HG02588 (cell line): ENCODE measurements around the gene ATP6V0C.
"Not testable (repeated sequence)": the region's sequence is repeated elsewhere in the genome, so short reads cannot be mapped to it uniquely, and the experiment has no call there.

Experiments used
- ATAC-seq: cut with Tn5 transposase; IDR thresholded peaks from one replicate; pipeline ENCODE4 v1.9.1; 2021; ENCODE audit warnings: mild to moderate bottlenecking, moderate library complexity; ENCODE audit not compliant: unreplicated experiment

Gene ATP6V0C

DNA sequence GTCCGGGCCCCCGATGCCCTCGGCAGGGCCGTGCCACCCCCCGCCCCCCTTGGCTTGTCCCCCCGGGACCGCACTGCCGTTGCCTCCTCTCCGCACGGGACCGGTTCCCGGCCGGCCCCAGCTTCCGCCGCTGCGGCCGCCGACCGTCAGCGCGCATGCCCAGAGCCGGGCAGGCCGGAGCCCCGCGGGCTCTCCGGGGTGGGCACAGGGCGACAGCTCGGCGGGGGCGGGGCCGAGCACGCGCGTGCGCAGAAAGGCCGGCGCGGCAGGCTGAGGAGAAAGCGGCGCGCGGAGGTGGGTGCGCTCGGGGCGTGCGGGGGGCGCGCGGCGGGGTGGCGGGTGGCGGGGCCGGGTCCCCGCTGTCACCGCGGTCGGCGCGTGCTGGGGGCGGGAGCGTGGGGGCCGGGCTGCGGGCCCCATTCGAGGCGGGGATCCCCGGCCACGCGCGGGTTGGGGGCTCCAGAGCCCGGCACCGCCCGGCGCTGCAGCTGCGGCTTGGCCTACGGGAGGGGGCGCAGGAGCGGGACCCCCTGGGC, 38.8 kb upstream of the ATP6V0C start, which contains the start of gene TBC1D24:
Gene TBC1D24 (plus strand): TSS at position 251 of the 536 bp plus-strand sequence. CDS start 21,022 bp downstream, outside the sequence.
- peak; percentile 67 for ATAC-seq

DNA sequence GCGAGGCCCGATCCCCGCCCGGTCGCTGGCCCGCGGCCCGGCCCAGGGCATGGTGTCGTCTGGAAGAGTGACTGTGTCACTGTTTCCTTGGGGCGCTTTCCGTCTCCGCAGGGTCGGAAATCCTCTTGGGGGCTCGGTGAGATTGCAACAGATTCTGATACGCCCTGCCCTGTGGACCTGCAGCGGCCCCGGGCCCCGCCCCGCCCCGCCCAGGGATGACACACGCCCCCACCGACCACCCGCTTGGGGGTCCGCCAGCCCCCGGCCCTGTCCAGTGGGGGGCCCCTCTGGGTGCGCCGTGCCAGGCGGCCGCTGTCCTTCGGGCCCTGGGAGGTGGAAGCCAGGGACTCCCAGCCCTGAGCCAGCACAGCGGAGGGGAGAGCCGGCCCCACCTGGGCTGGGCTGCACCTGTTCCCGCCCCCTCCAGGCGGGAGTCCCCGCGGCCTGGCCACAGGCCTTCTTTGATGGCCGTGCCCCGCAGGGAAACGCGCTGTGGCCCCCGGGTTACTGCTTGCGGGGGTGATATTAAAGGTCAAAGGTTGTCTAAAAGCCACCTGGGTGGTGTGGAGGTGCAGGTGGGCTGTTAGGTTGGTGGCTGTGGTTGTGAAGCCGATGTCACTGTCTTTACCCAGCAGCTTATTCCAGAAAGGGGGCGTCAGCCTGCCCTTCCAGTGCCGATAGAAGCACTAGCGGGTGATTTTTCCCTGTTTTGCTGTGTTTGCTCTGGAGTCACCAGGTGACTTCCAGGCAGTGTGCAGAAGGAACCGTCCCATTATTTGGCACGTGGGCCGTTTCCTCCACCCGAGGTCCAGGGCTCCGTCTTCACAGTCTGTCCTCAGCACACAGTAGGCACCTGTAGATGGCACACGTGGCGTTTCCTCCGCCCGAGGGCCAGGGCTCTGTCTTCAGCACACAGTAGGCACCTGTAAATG, 38.1 kb upstream of the ATP6V0C start:
- no peak for ATAC-seq

- ATAC-seq, result no peak
Measured at GRCh38 chr16:2476345-2476720, 37.4 kb upstream of the ATP6V0C start.

DNA sequence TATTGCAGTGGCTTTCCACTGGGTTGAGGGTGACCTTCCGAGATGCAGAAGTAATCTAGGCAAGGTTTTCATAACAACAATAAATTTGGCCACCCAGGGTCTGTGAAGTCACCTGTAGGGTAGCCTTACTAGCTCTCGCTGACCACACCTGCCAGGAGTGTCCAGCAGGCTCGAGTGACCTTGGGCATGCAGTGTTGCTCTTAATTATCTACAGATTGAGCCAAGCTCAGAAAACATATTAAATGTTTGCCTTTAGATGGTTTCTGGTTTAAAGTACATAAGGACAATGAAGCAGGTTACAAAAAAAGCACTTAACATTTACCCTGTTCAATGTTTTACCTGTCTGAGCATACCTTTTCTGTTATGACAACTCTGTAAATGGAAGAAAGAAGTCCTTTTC, 37.0 kb upstream of the ATP6V0C start:
- no peak for ATAC-seq

DNA sequence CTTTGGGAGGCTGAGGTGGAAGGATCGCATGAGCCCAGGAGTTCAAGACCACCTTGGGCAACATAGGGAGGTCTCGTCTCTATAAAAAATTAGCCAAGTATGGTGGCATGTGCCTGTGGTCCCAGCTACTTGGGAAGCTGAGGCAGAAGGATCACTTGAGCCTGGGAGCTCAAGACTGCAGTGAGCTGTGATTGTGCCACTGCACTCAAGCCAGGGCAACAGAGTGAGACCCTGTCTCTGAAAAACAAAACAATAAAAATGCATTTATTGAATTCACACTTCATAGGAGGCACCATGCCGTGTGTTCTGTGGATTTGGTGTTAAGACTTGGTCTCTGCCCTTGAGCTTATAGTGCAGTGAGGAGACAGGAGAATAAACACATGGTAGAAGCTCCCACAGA, 36.4 kb upstream of the ATP6V0C start:
- ATAC-seq, result no peak

- ATAC-seq, result no peak
Measured at GRCh38 chr16:2478279-2478678, 35.5 kb upstream of the ATP6V0C start.

DNA sequence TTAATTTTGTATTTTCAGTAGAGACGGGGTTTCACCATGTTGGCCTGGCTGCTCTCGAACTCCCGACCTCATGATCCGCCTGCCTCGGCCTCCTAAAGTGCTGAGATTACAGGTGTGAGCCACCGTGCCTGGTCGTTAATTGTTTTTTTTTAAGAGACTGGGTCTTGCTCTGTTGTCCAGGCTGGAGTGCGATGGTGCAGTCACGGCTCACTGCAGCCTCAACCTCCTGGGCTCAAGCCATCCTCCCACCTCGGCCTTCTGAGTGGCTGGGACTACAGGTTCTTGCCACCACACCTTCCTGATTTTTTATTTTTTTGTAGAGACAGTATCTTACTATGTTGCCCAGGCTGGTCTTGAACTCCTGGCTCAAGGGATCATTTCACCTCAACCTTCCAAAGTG, 33.8 kb upstream of the ATP6V0C start:
- not testable (repeated sequence) for ATAC-seq

- no peak for ATAC-seq
Measured at GRCh38 chr16:2480948-2481347, 32.8 kb upstream of the ATP6V0C start.

- ATAC-seq, result no peak
Measured at GRCh38 chr16:2481676-2482075, 32.1 kb upstream of the ATP6V0C start.

- ATAC-seq, result no peak
Measured at GRCh38 chr16:2482249-2482648, 31.5 kb upstream of the ATP6V0C start.

- no peak for ATAC-seq
Measured at GRCh38 chr16:2482708-2483534, 30.8 kb upstream of the ATP6V0C start.

DNA sequence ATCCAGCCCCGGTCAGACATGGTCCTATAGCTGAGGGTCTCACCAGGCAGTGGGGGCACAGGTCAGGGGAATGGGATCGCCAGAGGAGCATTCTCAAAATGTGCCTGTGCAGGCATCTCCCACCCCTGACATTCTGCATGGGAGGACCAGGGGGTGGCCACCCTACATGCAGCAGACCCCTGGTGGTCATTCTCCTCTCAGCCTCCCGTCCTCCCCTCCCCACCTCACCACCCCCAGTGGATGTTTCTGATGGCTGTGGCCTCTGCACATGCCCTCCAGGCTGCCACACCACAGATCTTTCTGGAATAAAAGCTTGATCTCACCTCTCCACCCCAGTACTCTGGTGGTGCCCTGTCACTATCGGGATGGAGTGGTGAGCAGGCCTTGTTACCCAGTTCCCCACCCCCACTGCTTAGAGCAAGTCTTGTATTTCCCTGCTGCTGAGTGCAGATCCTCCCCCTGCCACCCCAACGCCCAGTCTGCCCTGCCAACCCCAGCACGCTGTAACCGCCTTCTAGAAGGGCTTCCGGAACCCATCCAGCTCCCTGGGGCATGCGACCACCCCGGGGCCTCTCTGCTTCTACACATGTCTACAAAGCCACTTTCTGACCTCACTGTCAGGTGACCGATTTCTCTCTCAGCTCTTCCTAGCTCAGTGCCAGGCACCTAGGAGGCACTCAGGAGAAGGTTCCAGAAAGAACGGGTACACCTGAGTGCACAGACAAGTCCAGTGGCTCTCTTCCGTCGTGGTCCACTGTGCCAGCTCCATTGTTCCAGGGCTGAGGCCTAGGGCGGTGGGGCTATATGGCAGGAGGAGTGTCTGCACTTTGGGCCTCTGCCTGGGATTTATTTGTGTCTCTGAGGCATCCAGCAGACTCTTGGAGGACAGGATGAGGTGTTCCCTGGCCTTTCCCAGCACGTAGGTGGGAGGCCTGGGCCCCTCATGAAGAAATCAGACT, 29.5 kb upstream of the ATP6V0C start:
- no peak for ATAC-seq

GRCh38 chr16:2484898-2485508, 28.7 kb upstream of the ATP6V0C start:
- no peak for ATAC-seq

- no peak for ATAC-seq
Measured at GRCh38 chr16:2485811-2486507, 27.8 kb upstream of the ATP6V0C start.

GRCh38 chr16:2486645-2487516, 26.9 kb upstream of the ATP6V0C start:
- peak; percentile 64 for ATAC-seq

- ATAC-seq, result no peak
Measured at GRCh38 chr16:2487517-2487842, 26.3 kb upstream of the ATP6V0C start.

- no peak for ATAC-seq
Measured at GRCh38 chr16:2487903-2488531, 25.7 kb upstream of the ATP6V0C start.

DNA sequence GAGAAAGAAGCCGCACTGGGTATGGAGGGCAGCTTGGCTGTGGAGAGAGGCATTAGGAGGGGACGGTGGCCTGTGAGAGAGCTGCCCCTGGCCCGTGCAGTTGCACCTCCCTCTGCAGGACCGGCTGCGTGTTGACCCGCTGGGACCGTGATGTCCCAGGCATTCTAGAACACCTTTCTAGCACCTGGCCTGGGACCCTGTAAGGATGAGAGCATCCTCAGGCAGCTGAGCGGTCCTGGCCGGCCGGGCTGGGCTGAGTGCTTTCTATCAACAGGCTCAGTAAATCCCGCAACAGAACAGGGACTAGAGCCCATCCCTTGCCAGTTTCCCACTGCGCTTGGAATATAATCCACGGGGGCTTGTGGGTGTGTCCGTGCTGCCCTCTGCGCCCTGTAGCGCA, 24.2 kb upstream of the ATP6V0C start:
- no peak for ATAC-seq
